Measurements from ENCODE around the gene ICAM5.

GRCh38 chr19:10252707-10253106 lies 37.0 kb upstream of the ICAM5 start:
- TF ChIP-seq POLR2A (IDR thresholded peaks at IDR 0.05; ENCODE audit: low read depth, low read length) (no peak), POLR2AphosphoS5 (IDR thresholded peaks at IDR 0.05; ENCODE audit: low read depth, low read length) (no peak)
